ENCODE measurements around the gene RMI2. TPM values are rescaled to one million over a fixed set of nuclear protein-coding genes. Genes with fewer than 3 reads are reported as not detected.

RMI2 gene
- total RNA-seq, 6 donors from 2014 or later: 2.6 to 6.3 (median 2.7) TPM

GRCh38 chr16:11329071-11329491 lies 16.2 kb upstream of the RMI2 start:
- TF ChIP-seq POLR2A (IDR thresholded peaks at IDR 0.05) (no peak), POLR2AphosphoS5 (IDR thresholded peaks at IDR 0.05) (no peak)
- Histone ChIP-seq H3K4me3 (no peak overlapping the region), H3K27ac (peak overlapping the region in 3 of 4 donors; percentile 44 to 55 (median 50)), H3K9me3 (no peaks in the 10 kb centered on the region), H3K36me3 (no peaks in the 10 kb centered on the region), H3K4me1 (peaks cover 17 to 21% (median 21%) of the 10 kb centered on the region in 4 donors), H3K27me3 (no peaks in the 10 kb centered on the region)
- 12 to 20% methylated on average over 6 of the region's 6 CpGs for WGBS, 2 donors
- no peak for DNase-seq
- ATAC-seq (ENCODE audit: low FRiP score in 2 of 2): no peak

- DNase-seq (no peak), ATAC-seq (ENCODE audit: low FRiP score in 2 of 2) (no peak)
- TF ChIP-seq CTCF (IDR thresholded peaks at IDR 0.05): no peak
- TF ChIP-seq POLR2AphosphoS5 (IDR thresholded peaks at IDR 0.05): no peak
- no peak for TF ChIP-seq POLR2A (IDR thresholded peaks at IDR 0.05)
- TF ChIP-seq EP300 (IDR thresholded peaks at IDR 0.05): no peak
- Histone ChIP-seq H3K27me3 (no peaks in the 10 kb centered on the region), H3K4me3 (no peak overlapping the region), H3K4me1 (peaks cover 17 to 21% (median 21%) of the 10 kb centered on the region in 4 donors), H3K9me3 (no peaks in the 10 kb centered on the region), H3K27ac (no peak overlapping the region), H3K36me3 (no peaks in the 10 kb centered on the region)
- 69 to 76% methylated on average over 3 of the region's 3 CpGs for WGBS, 2 donors
These were observed 15.4 kb upstream of the RMI2 start for GRCh38 chr16:11329891-11330290.

- no peaks in the 10 kb centered on the region for H3K36me3 ChIP-seq
- peaks cover 15 to 21% (median 19%) of the 10 kb centered on the region in 4 donors for H3K4me1 ChIP-seq
- no peak overlapping the region for H3K27ac ChIP-seq
- H3K27me3 ChIP-seq: no peaks in the 10 kb centered on the region
- ATAC-seq (ENCODE audit: low FRiP score in 2 of 2): no peak
- 76 to 84% methylated on average over 5 of the region's 5 CpGs for WGBS, 2 donors
- DNase-seq: no peak
- no peak overlapping the region for H3K4me3 ChIP-seq
- TF ChIP-seq EP300 (IDR thresholded peaks at IDR 0.05): no peak
- no peak for TF ChIP-seq POLR2AphosphoS5 (IDR thresholded peaks at IDR 0.05)
- no peak for TF ChIP-seq POLR2A (IDR thresholded peaks at IDR 0.05)
- TF ChIP-seq CTCF (IDR thresholded peaks at IDR 0.05): no peak
- no peaks in the 10 kb centered on the region for H3K9me3 ChIP-seq
These were observed 14.6 kb upstream of the RMI2 start for GRCh38 chr16:11330526-11331237.

- DNase-seq (no peak), ATAC-seq (ENCODE audit: low FRiP score in 2 of 2) (no peak)
- Histone ChIP-seq H3K4me1 (peaks cover 15 to 21% (median 19%) of the 10 kb centered on the region in 4 donors), H3K4me3 (no peak overlapping the region), H3K9me3 (no peaks in the 10 kb centered on the region), H3K36me3 (no peaks in the 10 kb centered on the region), H3K27me3 (no peaks in the 10 kb centered on the region), H3K27ac (no peak overlapping the region)
- WGBS, 2 donors: 93 to 100% methylated on average over 2 of the region's 2 CpGs
- TF ChIP-seq POLR2A (IDR thresholded peaks at IDR 0.05) (no peak), EP300 (IDR thresholded peaks at IDR 0.05) (no peak), CTCF (IDR thresholded peaks at IDR 0.05) (no peak), POLR2AphosphoS5 (IDR thresholded peaks at IDR 0.05) (no peak)
These were observed 13.3 kb upstream of the RMI2 start for GRCh38 chr16:11331967-11332366.

GRCh38 chr16:11333010-11333409 lies 12.2 kb upstream of the RMI2 start:
- WGBS, 2 donors: 72 to 81% methylated on average over 9 of the region's 9 CpGs
- Histone ChIP-seq H3K27me3 (no peaks in the 10 kb centered on the region), H3K27ac (no peak overlapping the region), H3K36me3 (no peaks in the 10 kb centered on the region), H3K9me3 (no peaks in the 10 kb centered on the region), H3K4me3 (no peak overlapping the region), H3K4me1 (peaks cover 12 to 17% (median 15%) of the 10 kb centered on the region in 4 donors)
- TF ChIP-seq EP300 (IDR thresholded peaks at IDR 0.05) (no peak), POLR2A (IDR thresholded peaks at IDR 0.05) (no peak), POLR2AphosphoS5 (IDR thresholded peaks at IDR 0.05) (no peak)
- ATAC-seq (ENCODE audit: low FRiP score in 2 of 2) (no peak), DNase-seq (no peak)

- TF ChIP-seq CTCF (IDR thresholded peaks at IDR 0.05): no peak
- TF ChIP-seq POLR2A (IDR thresholded peaks at IDR 0.05): no peak
- TF ChIP-seq EP300 (IDR thresholded peaks at IDR 0.05): no peak
- no peak for TF ChIP-seq POLR2AphosphoS5 (IDR thresholded peaks at IDR 0.05)
- ATAC-seq (ENCODE audit: low FRiP score in 2 of 2): peak in 1 of 2 donors; percentile 26
- 83 to 84% methylated on average over 8 of the region's 8 CpGs for WGBS, 2 donors
These were observed 11.6 kb upstream of the RMI2 start for GRCh38 chr16:11333702-11334101.

More at GRCh38 chr16:11333702-11334101, 11.6 kb upstream of the RMI2 start:
- Histone ChIP-seq H3K27ac (no peak overlapping the region), H3K4me1 (peaks cover 5 to 10% (median 8%) of the 10 kb centered on the region in 4 donors), H3K27me3 (no peaks in the 10 kb centered on the region), H3K4me3 (no peak overlapping the region), H3K9me3 (no peaks in the 10 kb centered on the region), H3K36me3 (no peaks in the 10 kb centered on the region)
- DNase-seq: no peak
